ENCODE data around the gene TAS2R16. TPM values are rescaled to one million over a fixed set of nuclear protein-coding genes. Genes with fewer than 3 reads are reported as not detected.

The TAS2R16 gene
- total RNA-seq, 3 donors from 2014 or later: not detected

- H3K4me1 Mint-ChIP-seq (ENCODE audit: low read depth): no peaks in the 10 kb centered on the region
- no peak for DNase-seq
- peaks cover 11% of the 10 kb centered on the region for H3K9me3 Mint-ChIP-seq
- no peaks in the 10 kb centered on the region for H3K36me3 Mint-ChIP-seq (ENCODE audit: insufficient read depth)
- no peak for ATAC-seq
- no peaks in the 10 kb centered on the region for H3K27me3 Mint-ChIP-seq (ENCODE audit: low read depth)
- H3K4me3 Mint-ChIP-seq: no peak overlapping the region
Measured at GRCh38 chr7:122949186-122949585, 46.3 kb downstream of the TAS2R16 start.

Other genes starting within 250 kb of the TAS2R16 start
- under 1 TPM; 0.11 to 0.18 (median 0.16) TPM for gene CADPS2, start 109.2 kb downstream of the TAS2R16 start, total RNA-seq
- gene SLC13A1, start 204.3 kb upstream of the TAS2R16 start, total RNA-seq: not detected